EH (cell line): ENCODE results near the gene SPRR2G.
"Not testable (repeated sequence)": the region's sequence is repeated elsewhere in the genome, so short reads cannot be mapped to it uniquely, and the experiment has no call there.

Source experiments
- DNase-seq: peaks from one replicate; pipeline ENCODE4 v3.0.0-alpha.2; 2015; ENCODE audit warnings: low read depth

The SPRR2G gene

GRCh38 chr1:153113416-153113815, 37.3 kb downstream of the SPRR2G start, which contains the start of gene SPRR2F:
Gene SPRR2F, minus strand, starts transcription at chr1:153113516. Its CDS starts 783 bp downstream, at chr1:153112733.
- no peak for DNase-seq

GRCh38 chr1:153112454-153112853, 38.2 kb downstream of the SPRR2G start:
- not testable (repeated sequence) for DNase-seq

DNA sequence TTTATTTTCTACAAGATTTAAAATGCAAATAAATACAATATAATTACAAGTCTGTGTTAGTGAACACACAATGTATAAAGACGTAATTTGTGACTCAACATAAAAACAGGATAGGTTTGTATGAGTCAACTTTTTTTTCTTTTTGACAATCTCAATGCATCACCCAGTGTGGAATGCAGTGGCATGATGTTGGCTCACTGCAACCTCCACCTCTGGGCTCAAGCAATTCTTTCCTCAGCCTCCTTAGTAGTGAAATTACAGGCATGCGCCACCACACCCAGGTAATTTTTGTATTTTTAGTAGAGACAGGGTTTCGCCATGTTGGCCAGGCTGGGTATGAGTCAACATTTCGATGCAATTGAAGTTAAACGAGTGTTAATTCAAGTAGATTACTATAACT, 50.4 kb downstream of the SPRR2G start:
- DNase-seq, result peak; percentile 6
